OCI-LY7 (cell line): ENCODE results near the gene RHBG.

ENCODE experiments used
- CTCF ChIP-seq: fragments of 200-600 bp; sonication (generic); conservative IDR thresholded peaks from 2 replicates; pipeline ENCODE4 v1.5.1; 2014; ENCODE audit warnings: mild to moderate bottlenecking, antibody characterized with exemption, low read length, moderate library complexity, mixed read lengths
- EZH2phosphoT487 ChIP-seq: fragments of 200-600 bp; sonication (generic); IDR thresholded peaks from 2 replicates; pipeline ENCODE4 v1.6.1; 2018; ENCODE audit warnings: low read depth, borderline replicate concordance, mild to moderate bottlenecking, mixed run types, antibody characterized with exemption, low read length, moderate library complexity, mixed read lengths

- no peak for TF ChIP-seq CTCF
- no peak for TF ChIP-seq EZH2phosphoT487
Observed at GRCh38 chr1:156417401-156418020, 48.5 kb downstream of the RHBG start.
